ENCODE data around the gene TBRG4.

Gene TBRG4

DNA sequence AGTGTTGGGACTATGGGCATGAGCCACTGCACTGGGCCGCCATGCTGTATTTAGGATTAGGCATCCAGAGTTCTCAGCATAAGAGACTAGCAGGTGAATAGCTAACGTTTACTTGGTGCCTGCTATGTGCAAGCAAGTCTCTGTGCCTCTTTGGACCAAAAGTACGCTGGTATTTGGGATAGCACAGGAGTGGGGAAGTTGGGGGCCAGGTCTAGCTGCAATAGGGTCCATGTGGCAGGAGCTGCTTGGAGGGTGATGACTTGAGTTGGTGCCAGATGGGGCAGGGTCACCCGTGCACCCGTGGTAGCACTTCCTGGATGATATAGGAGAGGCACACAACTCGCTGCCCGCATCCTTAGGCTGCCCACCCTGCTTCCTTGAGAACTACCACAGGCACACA, 45.1 kb downstream of the TBRG4 start:
- TF ChIP-seq, protein P1, sequence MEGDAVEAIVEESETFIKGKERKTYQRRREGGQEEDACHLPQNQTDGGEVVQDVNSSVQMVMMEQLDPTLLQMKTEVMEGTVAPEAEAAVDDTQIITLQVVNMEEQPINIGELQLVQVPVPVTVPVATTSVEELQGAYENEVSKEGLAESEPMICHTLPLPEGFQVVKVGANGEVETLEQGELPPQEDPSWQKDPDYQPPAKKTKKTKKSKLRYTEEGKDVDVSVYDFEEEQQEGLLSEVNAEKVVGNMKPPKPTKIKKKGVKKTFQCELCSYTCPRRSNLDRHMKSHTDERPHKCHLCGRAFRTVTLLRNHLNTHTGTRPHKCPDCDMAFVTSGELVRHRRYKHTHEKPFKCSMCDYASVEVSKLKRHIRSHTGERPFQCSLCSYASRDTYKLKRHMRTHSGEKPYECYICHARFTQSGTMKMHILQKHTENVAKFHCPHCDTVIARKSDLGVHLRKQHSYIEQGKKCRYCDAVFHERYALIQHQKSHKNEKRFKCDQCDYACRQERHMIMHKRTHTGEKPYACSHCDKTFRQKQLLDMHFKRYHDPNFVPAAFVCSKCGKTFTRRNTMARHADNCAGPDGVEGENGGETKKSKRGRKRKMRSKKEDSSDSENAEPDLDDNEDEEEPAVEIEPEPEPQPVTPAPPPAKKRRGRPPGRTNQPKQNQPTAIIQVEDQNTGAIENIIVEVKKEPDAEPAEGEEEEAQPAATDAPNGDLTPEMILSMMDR (IDR thresholded peaks at IDR 0.05; ENCODE audit: low read depth, low read length), result no peak
- DNase-seq (ENCODE audit: low read depth in 2 of 2), result no peak
- no peak overlapping the region for H3K4me3 ChIP-seq (replicated peaks in 1 of 2; ENCODE audit: low read depth in 2 of 2, low read length in 2 of 2)

DNA sequence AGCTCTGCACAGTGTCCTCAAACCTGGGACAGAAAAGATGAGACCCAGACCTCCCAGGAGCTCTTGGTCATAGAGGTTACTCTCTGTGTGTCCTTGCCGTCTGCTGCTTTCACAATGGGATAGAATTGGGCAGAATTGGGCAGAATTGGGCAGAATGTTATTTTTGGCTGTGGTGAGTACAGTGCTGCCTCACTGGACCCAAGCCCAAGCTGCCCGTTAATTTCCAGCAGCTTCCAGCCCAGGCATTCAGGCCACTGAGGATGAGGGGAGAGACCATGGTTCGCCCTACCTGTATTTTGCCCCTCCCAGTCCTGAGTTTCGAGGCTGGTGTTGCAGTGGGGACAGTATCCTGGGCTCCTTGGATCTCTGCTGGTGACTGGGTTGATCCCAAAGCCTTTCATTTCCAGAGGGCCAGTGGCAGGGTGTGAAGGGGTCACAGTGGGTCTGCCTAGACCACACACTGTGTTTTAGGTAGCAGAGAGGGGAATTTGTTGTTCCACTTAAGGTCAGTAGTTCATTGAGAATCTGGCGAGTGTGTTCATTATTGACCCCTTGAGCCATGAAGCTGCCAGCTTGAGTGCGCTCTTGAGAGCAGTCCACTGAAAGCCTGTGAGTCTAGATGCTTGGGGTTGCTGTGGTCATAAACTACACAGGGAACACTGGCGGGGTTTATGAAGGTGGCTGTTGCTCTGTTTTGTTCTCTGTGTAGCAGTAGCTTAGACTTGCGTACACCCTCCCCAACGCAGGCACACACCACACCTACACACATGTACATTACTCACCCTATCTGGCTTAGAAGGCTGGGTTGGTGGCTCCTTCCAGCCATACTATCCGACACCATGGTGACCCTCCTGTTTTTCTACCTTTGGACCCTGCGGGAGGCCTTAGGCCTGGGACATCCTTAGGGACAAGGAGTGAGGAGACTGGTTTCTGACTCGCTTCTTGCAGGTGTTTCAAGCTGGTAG, 46.2 kb downstream of the TBRG4 start:
- TF ChIP-seq, protein P1 (IDR thresholded peaks at IDR 0.05; ENCODE audit: low read depth, low read length), result no peak
- DNase-seq (ENCODE audit: low read depth in 2 of 2), result no peak
- no peak overlapping the region for H3K4me3 ChIP-seq (replicated peaks in 1 of 2; ENCODE audit: low read depth in 2 of 2, low read length in 2 of 2)

DNA sequence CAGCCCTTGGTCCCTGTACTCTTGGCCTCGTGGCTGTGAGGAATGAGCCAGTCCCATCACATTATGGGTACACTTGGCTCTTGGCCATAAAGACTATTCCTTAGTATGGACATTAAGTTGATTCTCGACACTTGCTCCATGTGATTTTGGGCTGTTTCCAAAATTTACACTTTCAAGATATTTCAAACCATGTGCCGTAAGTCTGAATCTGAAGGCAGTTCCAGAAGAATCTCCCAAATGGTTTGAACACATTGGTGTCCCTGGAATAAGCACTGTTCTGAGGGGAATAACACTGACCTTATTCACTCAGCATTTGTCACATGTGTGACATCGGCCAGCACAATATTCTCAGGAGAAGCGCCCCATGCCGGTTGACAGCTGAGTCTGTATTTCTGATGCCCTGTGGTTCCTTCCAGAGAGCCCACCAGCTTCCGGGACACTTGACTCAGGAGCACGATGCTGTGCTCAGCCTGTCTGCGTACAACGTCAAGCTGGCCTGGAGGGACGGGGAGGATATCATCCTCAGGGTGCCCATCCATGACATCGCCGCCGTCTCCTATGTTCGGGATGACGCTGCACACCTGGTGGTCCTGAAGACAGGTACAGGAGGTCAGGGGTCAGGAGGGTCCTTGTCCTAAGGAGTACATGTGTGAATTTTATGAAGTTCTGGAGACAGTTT, 47.3 kb downstream of the TBRG4 start:
- no peak overlapping the region for H3K4me3 ChIP-seq (replicated peaks in 1 of 2; ENCODE audit: low read depth in 2 of 2, low read length in 2 of 2)
- TF ChIP-seq, protein P1 (IDR thresholded peaks at IDR 0.05; ENCODE audit: low read depth, low read length), result no peak
- DNase-seq (ENCODE audit: low read depth in 2 of 2), result no peak

DNA sequence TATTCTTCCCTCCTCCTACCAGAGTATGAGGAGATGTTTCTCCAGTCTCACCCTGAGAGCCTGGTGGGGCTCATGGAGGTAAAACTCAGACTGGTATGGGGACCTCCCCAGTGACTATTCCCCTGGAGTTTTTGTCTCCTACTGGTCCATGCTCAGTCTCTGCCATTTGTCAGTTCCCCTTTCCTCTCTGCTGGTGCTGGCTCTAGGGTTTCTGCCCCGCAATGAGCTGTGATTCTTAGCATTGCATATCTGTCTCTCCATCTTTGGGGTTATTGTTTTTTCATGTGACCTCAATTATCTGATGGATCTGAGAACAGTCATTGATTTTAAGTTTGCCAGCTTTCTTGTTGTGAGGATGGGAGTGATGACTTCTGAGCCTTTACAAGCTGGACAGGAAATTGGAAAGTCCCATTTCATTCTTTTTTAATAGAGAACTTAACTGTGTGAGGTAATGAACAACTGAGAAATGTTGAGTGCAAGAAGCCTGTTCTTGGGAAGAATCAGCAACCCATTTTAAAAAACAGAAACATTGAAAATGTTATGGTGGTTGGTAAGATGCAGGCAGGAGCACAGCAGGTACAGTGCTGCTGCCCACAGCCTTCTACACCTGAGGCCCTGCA, 49.6 kb downstream of the TBRG4 start:
- no peak overlapping the region for H3K4me3 ChIP-seq (replicated peaks in 1 of 2; ENCODE audit: low read depth in 2 of 2, low read length in 2 of 2)
- TF ChIP-seq, protein P1 (IDR thresholded peaks at IDR 0.05; ENCODE audit: low read depth, low read length), result no peak
- DNase-seq (ENCODE audit: low read depth in 2 of 2), result no peak

DNA sequence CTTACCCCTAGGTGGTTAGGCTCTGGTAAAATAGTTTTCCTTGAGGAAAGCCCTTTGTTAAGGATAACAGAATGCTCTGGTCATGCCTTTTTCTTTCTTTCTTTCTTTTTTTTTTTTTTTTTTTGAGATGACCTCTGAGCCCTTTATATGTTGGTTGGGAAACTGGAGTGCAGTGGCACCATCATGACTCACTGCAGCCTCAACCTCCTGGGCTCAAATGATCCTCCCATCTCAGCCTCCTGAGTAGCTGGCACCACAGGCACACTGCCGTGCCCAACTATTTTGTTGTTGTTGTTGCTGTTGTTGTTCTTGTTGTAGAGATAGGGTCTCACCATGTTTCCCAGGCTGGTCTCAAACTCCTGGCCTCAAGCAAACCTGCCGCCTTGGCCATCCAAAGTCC, 50.1 kb downstream of the TBRG4 start:
- no peak overlapping the region for H3K4me3 ChIP-seq (replicated peaks in 1 of 2; ENCODE audit: low read depth in 2 of 2, low read length in 2 of 2)
- TF ChIP-seq, protein P1 (IDR thresholded peaks at IDR 0.05; ENCODE audit: low read depth, low read length), result no peak
- no peak for DNase-seq (ENCODE audit: low read depth in 2 of 2)

DNA sequence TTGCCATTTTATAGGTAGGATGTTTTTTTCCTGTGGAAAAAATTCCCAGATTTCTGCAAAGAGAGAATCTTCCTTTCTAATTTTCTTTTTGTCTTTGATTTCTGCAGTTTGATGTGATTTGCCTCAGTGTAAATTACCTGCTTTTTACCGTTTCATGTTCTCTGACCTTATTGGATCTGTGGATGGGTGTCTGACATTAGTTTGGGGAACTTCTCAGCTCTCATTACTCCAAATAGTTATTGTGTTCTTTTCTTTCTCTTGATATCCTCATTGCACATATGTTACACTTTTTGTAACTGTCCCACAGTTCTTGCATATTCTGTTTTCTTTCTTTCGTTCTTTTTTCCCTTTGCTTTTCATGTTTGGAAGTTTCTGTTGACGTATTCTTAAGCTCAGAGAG, 51.2 kb downstream of the TBRG4 start:
- H3K4me3 ChIP-seq (replicated peaks in 1 of 2; ENCODE audit: low read depth in 2 of 2, low read length in 2 of 2), result no peak overlapping the region
- no peak for DNase-seq (ENCODE audit: low read depth in 2 of 2)
- TF ChIP-seq, protein P1 (IDR thresholded peaks at IDR 0.05; ENCODE audit: low read depth, low read length), result no peak
